Activated T-helper 1 cell treated with anti-CD3 and anti-CD28 coated beads, Interleukin-2, amount 50 U/mL, for 16 hours (primary cell): Measurements from ENCODE around the gene ZNF407.

Source experiments
- DNase-seq, 2 donors: peaks; one replicate each; pipeline ENCODE4 v3.0.0-alpha.2; 2020; ENCODE audit warnings: low read depth in 1 of 2, low spot score in 1 of 2

The ZNF407 gene

DNA sequence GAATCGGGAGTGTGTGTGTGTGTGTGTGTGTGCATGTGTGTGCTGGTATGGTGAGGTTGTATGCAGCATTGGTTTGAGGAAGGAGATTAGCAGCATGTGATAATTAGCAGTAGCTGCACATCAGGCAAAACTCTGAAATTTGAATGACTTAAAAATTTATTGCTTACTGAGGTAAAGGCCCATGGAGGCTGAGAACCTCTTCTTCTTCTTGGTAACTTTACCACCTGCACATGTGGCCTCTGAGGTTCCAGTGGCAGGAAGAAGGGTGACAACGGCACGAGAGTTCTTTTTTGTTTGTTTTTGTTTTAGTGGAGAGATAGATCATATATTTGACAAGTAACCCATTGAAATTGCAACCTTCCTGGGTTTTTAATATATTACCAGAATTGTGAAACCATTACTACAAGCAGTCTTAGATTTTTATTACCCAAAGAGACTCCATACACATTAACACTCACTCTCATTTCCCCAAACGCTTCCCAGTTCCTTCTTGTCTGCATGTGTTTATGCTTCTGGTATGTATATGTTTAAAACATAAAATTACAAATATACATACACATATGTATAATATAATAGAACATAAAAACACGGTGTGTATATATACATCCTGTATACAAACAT is 319.2 kb downstream of the ZNF407 start:
- no peak for DNase-seq

GRCh38 chr18:74918276-74918790 is 320.7 kb downstream of the ZNF407 start:
- no peak for DNase-seq

- no peak for DNase-seq
Observed at GRCh38 chr18:74921057-74921820, 323.6 kb downstream of the ZNF407 start.

DNA sequence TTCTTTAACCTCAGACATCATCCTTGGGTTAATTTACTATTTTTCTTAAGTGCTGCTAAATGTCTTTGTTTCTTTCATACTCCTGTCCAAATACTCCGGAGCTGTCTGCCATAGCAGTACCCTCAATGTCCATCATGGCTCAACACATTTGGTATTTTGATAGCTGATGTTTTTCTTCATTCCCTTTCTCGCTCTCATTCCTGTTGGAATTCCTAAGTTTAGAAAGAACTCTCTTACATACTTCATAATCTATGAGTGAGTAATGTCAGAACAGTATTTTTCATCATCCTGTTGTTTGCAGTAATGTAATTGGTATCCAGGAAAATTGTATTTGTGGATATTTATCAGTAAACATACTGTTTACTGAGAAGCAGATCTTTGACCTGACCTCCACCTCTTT is 328.4 kb downstream of the ZNF407 start:
- no peak for DNase-seq

- DNase-seq: no peak
Observed at GRCh38 chr18:74928194-74928968, 330.7 kb downstream of the ZNF407 start.

- DNase-seq: no peak
Observed at GRCh38 chr18:74929110-74929509, 331.4 kb downstream of the ZNF407 start.

DNA sequence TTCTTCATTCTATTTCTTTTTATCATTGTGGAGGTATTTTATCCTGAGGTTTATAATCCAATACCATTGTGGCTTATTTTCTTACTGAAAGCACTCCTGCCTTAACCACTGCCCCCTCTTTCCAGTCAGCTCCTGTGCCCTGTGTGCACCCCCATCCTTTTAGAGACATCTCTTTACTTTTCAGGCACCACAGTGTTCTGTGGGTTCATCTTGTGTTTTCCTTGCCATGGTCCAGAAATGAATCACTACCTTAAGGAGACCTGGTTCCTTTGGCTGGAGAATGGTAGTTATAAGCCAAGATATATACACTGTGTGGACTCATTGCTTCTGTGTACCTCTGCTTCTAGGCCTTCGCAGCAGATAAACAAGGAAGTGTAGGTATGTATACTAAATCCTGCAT is 332.9 kb downstream of the ZNF407 start:
- DNase-seq: no peak

GRCh38 chr18:74933930-74934329 is 336.3 kb downstream of the ZNF407 start:
- DNase-seq: no peak

- no peak for DNase-seq
Observed at GRCh38 chr18:74935434-74935833, 337.8 kb downstream of the ZNF407 start.

GRCh38 chr18:74936343-74936742 is 338.7 kb downstream of the ZNF407 start:
- DNase-seq: no peak

DNA sequence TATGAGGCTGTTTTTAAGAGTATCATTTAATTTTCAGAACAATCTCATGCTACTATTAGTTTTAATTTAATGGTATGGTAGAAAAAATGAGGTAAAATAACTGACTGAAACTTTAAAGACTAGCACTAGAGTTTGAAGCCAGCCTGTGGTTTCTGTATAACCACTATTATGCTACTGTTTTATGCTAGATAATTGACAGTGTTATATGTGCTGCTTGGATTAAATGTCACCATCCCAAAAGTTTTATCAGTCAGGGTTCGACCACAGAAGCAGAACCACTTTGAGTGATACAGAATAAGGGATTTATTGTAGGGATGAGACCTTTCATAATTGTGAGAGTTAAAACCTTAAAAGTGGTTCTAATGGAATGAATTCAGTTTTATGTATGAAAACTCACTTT is 339.6 kb downstream of the ZNF407 start:
- no peak for DNase-seq

DNA sequence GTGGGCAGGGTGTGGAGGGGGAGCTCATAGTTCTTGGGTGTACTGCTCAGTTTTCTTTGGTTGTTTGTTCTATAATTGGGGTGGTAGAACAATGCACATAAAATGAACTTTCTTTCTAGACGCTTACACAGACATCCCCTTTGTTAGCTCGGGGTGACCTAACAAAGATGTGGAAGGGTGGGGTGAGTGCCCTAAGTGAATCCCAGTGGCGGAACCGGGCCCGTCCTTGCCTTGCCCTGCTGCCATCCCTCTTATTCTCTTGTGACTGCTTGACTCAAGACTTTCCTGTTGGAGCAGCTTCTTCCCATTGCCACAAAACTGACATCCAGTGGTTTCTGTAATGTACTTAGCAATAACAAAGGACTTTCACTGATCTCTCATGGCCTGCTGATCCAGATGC is 343.2 kb downstream of the ZNF407 start:
- no peak for DNase-seq

DNA sequence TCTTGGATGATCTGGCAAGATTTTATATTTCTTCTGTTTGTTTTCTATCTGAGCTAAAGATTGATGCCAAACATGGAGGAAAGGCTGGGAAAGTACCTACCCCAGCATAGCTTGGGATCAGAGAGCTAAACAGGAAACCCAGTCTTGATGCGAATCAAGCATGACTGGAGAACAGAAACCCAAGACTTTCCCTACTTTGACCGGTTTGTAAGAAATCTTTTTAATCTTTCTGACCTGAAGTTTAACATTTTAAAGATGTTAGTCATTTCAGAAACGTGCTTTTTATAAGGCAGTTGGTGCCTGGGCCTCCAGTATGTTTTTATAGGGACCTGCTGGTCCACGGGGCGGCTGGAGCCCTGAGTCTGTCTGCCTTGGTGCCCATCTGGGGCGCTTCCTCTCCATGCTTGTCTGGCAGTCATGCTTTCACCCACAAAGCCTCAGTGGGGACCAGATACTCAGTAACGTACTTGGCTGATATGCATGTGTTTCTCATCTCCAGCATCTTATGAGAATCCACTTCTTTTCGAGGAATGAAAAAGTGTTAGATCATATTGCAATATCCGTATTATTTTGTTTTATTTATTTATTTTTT is 344.7 kb downstream of the ZNF407 start:
- no peak for DNase-seq

- DNase-seq: no peak
Observed at GRCh38 chr18:74944676-74945075, 347.0 kb downstream of the ZNF407 start.

DNA sequence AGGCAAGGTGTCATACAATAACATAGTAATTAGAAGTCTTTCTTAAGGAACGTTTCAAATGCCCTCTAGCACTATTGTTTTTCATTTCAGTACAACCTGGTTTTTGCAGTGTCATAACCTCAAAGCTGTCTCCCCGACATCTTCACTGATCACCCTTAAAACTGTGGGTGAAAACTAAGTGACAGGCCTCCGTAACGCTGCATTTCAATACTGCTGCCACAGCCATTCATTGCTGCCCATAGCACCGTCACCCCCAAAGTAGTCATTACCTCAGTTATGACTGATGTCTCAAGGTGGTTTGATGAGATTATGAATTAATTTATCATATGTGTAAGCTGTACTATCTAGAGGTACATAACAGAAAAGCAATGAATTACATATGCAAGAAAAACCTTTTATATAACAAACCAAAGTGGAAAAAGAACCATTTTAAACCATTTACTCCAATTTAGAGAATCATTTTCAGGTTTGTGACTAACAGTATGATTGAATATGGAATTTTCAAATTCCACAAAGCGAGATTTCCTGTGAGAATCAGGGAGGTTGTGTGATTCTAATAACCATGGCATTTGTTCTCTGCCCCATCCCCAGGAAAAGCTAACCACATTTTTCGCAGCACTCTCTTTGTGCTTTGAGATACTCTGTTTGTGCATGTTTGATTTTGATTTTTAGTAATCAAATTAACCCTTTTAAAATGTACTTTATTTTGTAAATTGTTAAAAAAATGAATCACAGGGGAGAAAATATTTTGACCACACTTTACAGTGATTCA is 348.3 kb downstream of the ZNF407 start:
- DNase-seq: no peak

- no peak for DNase-seq
Observed at GRCh38 chr18:74946646-74947375, 349.1 kb downstream of the ZNF407 start.

- DNase-seq: no peak
Observed at GRCh38 chr18:74947417-74947816, 349.7 kb downstream of the ZNF407 start.

GRCh38 chr18:74947875-74948274 is 350.2 kb downstream of the ZNF407 start:
- no peak for DNase-seq

DNA sequence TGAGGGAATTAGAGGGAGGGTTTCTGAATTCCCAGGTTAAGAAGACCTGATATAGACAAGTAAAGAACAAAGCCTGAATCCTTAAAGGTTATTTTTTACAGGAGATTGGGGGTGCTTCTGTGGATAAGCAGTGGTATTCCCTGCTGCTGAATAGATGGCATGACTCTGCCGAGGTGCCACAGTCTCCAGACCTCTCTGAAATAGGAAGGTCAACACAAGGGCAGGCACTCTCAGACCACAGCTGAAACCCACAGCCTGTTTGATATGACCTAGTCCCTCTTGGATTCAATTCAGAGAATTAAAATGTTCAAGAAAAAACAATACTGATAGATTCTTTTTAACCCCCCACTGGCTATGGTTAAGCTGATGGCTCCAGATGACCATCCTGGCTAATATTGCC is 351.9 kb downstream of the ZNF407 start:
- DNase-seq: no peak

- DNase-seq: no peak
Observed at GRCh38 chr18:74950479-74950878, 352.8 kb downstream of the ZNF407 start.
